COLO668 (cell line): ENCODE results near the gene INAFM2.

ENCODE experiments used
- DNase-seq: peaks from one replicate; lab custom pipeline; 2025; ENCODE audit not compliant: unreplicated experiment; lab: John Stamatoyannopoulos, UW

Gene INAFM2

DNA sequence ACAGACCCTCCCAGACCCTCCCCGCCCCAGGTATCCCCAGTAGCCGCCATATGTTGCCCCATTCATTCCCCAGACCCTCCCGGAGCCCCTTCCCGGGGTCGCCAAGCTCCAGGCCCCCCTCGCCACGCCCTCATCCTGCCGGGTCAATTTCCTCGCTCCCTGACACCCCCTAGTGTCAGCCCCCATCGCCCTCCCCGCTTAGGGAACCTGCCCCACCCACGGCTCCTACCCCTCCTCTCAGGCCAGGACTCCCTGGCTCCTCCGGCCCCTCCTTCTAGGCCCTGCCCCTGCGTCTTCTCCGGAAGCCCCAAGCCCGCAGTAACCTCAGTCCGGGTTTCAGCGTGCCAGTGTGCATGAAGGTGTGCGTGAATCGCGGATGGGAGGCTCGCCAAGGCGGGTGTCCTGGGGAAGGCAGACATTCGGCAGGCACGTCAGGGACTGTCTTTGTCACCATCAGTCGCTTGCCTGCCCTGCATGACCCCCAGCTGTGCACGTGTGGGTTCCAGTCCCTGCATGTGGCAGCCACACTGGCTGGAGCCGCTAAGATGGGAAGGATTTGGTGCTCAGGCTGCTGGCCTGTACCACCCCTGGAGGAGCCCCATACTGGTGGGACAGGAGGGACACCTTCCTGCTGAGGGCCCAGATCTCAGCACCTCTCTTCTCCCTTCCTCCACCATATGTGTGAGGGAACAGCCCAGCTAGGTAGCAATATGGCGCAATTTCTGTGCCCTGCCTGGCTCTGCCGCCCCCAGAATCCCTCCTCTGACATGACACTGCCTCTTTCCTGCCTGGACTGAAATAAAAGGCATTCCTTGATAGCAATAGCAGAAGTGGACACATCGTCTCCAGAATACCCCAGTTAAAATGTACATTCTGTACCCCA is 35.2 kb downstream of the INAFM2 start:
- DNase-seq: peak; percentile 41

DNA sequence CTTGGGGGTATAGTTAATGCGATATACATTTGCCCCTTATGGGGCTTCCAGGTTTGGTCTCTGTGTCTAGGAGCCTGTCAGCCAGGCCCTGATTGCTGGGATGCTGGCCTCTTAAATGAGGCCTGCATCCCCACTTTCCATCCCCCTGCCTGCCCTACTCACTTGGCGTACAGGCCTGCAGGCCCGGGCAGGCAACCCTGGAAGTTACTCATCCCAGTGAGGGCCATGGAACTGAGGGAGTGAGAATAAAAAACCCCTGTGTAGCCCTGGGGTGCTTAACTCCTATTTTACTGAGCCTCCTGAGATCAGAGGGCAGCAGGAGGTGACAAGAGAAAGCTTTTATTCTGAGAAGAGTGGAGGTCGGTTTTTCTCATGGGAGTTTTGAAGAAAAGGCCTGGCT is 36.5 kb downstream of the INAFM2 start:
- DNase-seq: no peak

GRCh38 chr15:40361640-40362039 is 38.1 kb downstream of the INAFM2 start:
- DNase-seq: no peak

DNA sequence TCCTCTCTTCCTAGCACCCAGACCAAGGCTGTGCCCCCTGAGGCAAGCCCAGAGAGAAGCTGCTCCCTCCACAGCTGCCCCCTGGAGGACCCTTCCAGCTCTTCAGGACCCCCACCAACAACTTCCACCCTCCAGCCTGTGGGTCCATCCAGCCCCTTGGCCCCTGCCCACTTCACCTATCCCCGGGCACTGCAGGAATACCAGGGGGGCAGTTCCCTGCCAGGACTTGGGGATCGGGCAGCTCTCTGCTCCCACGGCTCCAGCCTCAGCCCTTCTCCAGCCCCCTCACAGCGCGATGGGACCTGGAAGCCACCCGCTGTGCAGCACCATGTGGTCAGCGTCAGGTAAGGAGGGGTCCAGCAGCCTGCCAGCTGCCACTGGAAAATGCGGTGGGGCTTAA is 40.1 kb downstream of the INAFM2 start:
- no peak for DNase-seq

GRCh38 chr15:40364251-40364650 is 40.8 kb downstream of the INAFM2 start:
- DNase-seq: no peak

- DNase-seq: no peak
These were observed 41.5 kb downstream of the INAFM2 start for GRCh38 chr15:40365016-40365415.

- no peak for DNase-seq
These were observed 42.3 kb downstream of the INAFM2 start for GRCh38 chr15:40365624-40366456.

DNA sequence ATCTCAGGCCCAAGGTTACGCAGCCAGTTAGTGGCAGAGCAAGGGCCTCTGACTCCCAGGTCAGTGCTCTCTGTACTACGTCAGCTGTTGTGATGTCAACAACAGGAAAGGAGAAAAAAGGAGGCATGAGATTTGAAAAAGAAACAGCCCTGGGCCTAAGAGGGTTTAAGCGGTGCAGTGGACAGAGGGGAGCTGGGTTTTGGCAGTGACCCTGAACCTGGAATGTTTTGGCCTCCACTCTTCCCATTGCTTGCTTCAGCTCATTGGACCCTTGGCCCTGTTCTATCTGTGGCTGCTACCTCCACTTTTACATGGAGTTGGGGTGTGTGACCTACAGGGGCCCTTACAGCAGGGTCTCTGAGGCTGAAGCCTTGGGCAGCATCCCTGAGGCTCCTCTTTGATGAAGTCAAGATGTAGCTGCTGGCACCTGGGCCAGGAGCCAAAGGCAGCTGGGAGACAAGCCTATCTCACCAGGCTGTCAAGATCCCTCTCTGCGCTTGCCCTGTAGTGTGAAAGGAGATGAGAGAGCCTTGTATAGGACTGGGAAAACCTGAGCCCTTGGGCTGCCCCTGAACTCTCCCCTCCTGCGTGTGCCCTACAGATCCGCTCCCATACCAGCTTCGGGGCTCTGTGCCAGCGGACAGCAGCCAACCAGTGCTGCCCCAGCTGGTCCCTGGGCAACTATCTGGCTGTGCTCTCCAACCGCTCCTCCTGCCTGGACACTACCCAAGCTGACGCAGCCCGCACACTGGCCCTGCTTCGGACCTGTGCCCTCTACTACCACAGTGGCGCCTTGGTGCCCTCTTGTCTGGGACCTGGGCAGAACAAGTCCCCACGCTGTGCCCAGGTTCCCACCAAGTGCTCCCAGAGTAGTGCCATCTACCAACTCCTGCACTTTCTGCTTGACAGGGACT is 43.2 kb downstream of the INAFM2 start:
- DNase-seq: no peak

DNA sequence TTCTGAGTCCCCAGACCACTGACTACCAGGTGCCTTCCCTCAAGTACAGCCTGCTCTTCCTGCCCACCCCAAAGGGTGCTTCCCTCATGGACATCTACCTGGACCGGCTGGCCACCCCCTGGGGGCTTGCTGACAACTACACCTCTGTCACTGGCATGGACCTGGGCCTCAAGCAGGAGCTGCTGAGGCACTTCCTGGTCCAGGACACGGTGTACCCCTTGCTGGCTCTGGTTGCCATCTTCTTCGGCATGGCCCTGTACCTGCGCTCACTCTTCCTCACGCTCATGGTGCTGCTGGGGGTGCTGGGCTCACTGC is 43.8 kb downstream of the INAFM2 start:
- DNase-seq: no peak

GRCh38 chr15:40367686-40368611 is 44.5 kb downstream of the INAFM2 start:
- peak; percentile 97 for DNase-seq

DNA sequence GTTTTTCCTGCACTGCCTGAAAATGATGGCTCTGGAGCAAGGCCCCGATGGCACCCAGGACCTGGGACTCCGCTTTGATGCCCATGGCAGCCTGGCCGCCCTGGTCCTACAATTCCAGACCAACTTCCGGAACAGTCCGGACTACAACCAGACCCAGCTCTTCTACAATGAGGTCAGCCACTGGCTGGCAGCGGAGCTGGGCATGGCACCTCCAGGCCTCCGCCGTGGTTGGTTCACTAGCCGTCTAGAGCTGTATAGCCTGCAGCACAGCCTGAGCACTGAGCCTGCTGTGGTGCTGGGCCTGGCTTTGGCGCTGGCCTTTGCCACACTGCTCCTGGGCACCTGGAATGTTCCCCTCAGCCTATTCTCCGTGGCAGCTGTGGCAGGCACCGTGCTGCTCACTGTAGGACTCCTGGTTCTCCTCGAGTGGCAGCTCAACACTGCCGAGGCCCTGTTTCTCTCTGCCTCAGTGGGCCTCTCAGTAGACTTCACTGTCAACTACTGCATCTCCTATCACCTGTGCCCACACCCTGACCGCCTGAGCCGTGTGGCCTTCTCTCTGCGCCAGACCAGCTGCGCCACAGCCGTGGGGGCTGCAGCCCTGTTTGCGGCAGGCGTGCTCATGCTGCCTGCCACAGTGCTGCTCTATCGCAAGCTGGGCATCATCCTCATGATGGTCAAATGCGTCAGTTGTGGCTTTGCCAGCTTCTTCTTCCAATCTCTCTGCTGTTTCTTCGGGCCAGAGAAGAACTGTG is 45.4 kb downstream of the INAFM2 start:
- no peak for DNase-seq

GRCh38 chr15:40369474-40369869 is 46.0 kb downstream of the INAFM2 start:
- DNase-seq: no peak

- no peak for DNase-seq
These were observed 46.5 kb downstream of the INAFM2 start for GRCh38 chr15:40369971-40370370.

DNA sequence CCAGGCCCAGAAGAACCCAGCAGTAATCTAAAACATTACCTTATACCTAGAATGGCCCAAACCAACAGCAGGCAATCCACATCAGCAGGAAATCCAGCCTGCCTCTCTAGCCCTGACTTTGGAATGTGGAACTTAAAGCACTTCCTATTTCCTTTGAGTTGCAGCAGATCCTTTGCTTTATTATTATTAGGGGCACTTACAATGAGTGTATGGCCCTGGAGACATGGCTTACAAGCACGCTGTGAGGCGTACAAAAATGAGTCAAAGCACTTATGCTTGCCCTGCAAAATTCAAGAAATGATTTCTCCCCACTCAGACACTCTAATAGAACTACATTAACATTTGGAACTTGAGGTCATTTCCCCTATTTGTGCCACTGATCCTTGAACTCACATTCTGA is 49.5 kb downstream of the INAFM2 start:
- no peak for DNase-seq
